Measurements from ENCODE around the gene MPL.

Gene MPL

GRCh38 chr1:43325381-43325780 lies 12.2 kb upstream of the MPL start:
- Mint-ChIP-seq H3K9me3 (no peaks in the 10 kb centered on the region), H3K27me3 (no peaks in the 10 kb centered on the region), H3K4me3 (no peak overlapping the region), H3K36me3 (ENCODE audit: low read depth) (no peaks in the 10 kb centered on the region), H3K27ac (no peak overlapping the region), H3K4me1 (ENCODE audit: low read depth) (peaks cover 23% of the 10 kb centered on the region)
- intact Hi-C loops (cut with micrococcal nuclease), result no loop called here

GRCh38 chr1:43327549-43328292 lies 9.9 kb upstream of the MPL start:
- Mint-ChIP-seq H3K4me1 (ENCODE audit: low read depth) (peaks cover 25% of the 10 kb centered on the region), H3K27me3 (no peaks in the 10 kb centered on the region), H3K36me3 (ENCODE audit: low read depth) (no peaks in the 10 kb centered on the region), H3K4me3 (no peak overlapping the region), H3K9me3 (no peaks in the 10 kb centered on the region), H3K27ac (no peak overlapping the region)
- intact Hi-C loops (cut with micrococcal nuclease), result no loop called here

- Mint-ChIP-seq H3K9me3 (no peaks in the 10 kb centered on the region), H3K27ac (peak overlapping the region; percentile 80), H3K4me3 (no peak overlapping the region), H3K4me1 (ENCODE audit: low read depth) (peaks cover 16% of the 10 kb centered on the region), H3K36me3 (ENCODE audit: low read depth) (no peaks in the 10 kb centered on the region), H3K27me3 (no peaks in the 10 kb centered on the region)
- intact Hi-C loops (cut with micrococcal nuclease), result no loop called here
Observed at GRCh38 chr1:43329995-43330751, 7.4 kb upstream of the MPL start.

- Mint-ChIP-seq H3K9me3 (no peaks in the 10 kb centered on the region), H3K27me3 (no peaks in the 10 kb centered on the region), H3K4me3 (no peak overlapping the region)
Observed at GRCh38 chr1:43331688-43332087, 5.9 kb upstream of the MPL start.

GRCh38 chr1:43334453-43335205 lies 3.0 kb upstream of the MPL start:
- no peaks in the 10 kb centered on the region for H3K9me3 Mint-ChIP-seq
- intact Hi-C loops (cut with micrococcal nuclease), result no loop called here
- no peaks in the 10 kb centered on the region for H3K36me3 Mint-ChIP-seq (ENCODE audit: low read depth)
- no peak overlapping the region for H3K27ac Mint-ChIP-seq
- peaks cover 10% of the 10 kb centered on the region for H3K4me1 Mint-ChIP-seq (ENCODE audit: low read depth)
- peaks cover 2% of the 10 kb centered on the region for H3K27me3 Mint-ChIP-seq
- no peak overlapping the region for H3K4me3 Mint-ChIP-seq

More at GRCh38 chr1:43331688-43332087, 5.9 kb upstream of the MPL start:
- H3K27ac Mint-ChIP-seq, result no peak overlapping the region
- no peaks in the 10 kb centered on the region for H3K36me3 Mint-ChIP-seq (ENCODE audit: low read depth)
- intact Hi-C loops (cut with micrococcal nuclease), result no loop called here
- peaks cover 16% of the 10 kb centered on the region for H3K4me1 Mint-ChIP-seq (ENCODE audit: low read depth)

- Mint-ChIP-seq H3K27me3 (peaks cover 2% of the 10 kb centered on the region), H3K4me1 (ENCODE audit: low read depth) (no peaks in the 10 kb centered on the region), H3K9me3 (no peaks in the 10 kb centered on the region), H3K27ac (no peak overlapping the region), H3K4me3 (no peak overlapping the region), H3K36me3 (ENCODE audit: low read depth) (no peaks in the 10 kb centered on the region)
- intact Hi-C loops (cut with micrococcal nuclease), result no loop called here
Observed at GRCh38 chr1:43338001-43338400, 383 bp downstream of the MPL start.

GRCh38 chr1:43339584-43340232 lies 2.1 kb downstream of the MPL start:
- Mint-ChIP-seq H3K27ac (no peak overlapping the region), H3K27me3 (peaks cover 2% of the 10 kb centered on the region)

GRCh38 chr1:43340559-43340958 lies 2.9 kb downstream of the MPL start:
- no peaks in the 10 kb centered on the region for H3K36me3 Mint-ChIP-seq (ENCODE audit: low read depth)
- no peak overlapping the region for H3K4me3 Mint-ChIP-seq
- peaks cover 5% of the 10 kb centered on the region for H3K4me1 Mint-ChIP-seq (ENCODE audit: low read depth)
- no peak overlapping the region for H3K27ac Mint-ChIP-seq
- H3K27me3 Mint-ChIP-seq, result peaks cover 2% of the 10 kb centered on the region
- intact Hi-C loops (cut with micrococcal nuclease), result loop anchor here (5.0 kb wide), 1 partner anchor 488 kb away; no protein-coding TSS in a partner anchor
- no peaks in the 10 kb centered on the region for H3K9me3 Mint-ChIP-seq

More at GRCh38 chr1:43339584-43340232, 2.1 kb downstream of the MPL start:
- H3K36me3 Mint-ChIP-seq (ENCODE audit: low read depth), result no peaks in the 10 kb centered on the region
- no peaks in the 10 kb centered on the region for H3K9me3 Mint-ChIP-seq
- intact Hi-C loops (cut with micrococcal nuclease), result loop anchor here (5.0 kb wide), 1 partner anchor 487 kb away; no protein-coding TSS in a partner anchor
- H3K4me1 Mint-ChIP-seq (ENCODE audit: low read depth), result no peaks in the 10 kb centered on the region
- H3K4me3 Mint-ChIP-seq, result no peak overlapping the region

GRCh38 chr1:43344267-43344850 lies 6.7 kb downstream of the MPL start:
- no peaks in the 10 kb centered on the region for H3K27me3 Mint-ChIP-seq
- no peaks in the 10 kb centered on the region for H3K9me3 Mint-ChIP-seq
- no peak overlapping the region for H3K4me3 Mint-ChIP-seq
- intact Hi-C loops (cut with micrococcal nuclease), result loop anchor here (5.0 kb wide), 1 partner anchor 492 kb away; no protein-coding TSS in a partner anchor
- no peak overlapping the region for H3K27ac Mint-ChIP-seq
- peaks cover 6% of the 10 kb centered on the region for H3K4me1 Mint-ChIP-seq (ENCODE audit: low read depth)
- no peaks in the 10 kb centered on the region for H3K36me3 Mint-ChIP-seq (ENCODE audit: low read depth)

GRCh38 chr1:43345120-43345519 lies 7.5 kb downstream of the MPL start:
- Mint-ChIP-seq H3K4me3 (no peak overlapping the region), H3K36me3 (ENCODE audit: low read depth) (no peaks in the 10 kb centered on the region), H3K27me3 (no peaks in the 10 kb centered on the region), H3K27ac (no peak overlapping the region), H3K9me3 (no peaks in the 10 kb centered on the region), H3K4me1 (ENCODE audit: low read depth) (peaks cover 12% of the 10 kb centered on the region)
- intact Hi-C loops (cut with micrococcal nuclease), result no loop called here

GRCh38 chr1:43346636-43347035 lies 9.0 kb downstream of the MPL start:
- Mint-ChIP-seq H3K4me3 (no peak overlapping the region), H3K4me1 (ENCODE audit: low read depth) (peaks cover 12% of the 10 kb centered on the region), H3K36me3 (ENCODE audit: low read depth) (no peaks in the 10 kb centered on the region), H3K27ac (no peak overlapping the region), H3K9me3 (no peaks in the 10 kb centered on the region), H3K27me3 (no peaks in the 10 kb centered on the region)
- intact Hi-C loops (cut with micrococcal nuclease), result no loop called here

- H3K27me3 Mint-ChIP-seq, result no peaks in the 10 kb centered on the region
- no peak overlapping the region for H3K4me3 Mint-ChIP-seq
- H3K36me3 Mint-ChIP-seq (ENCODE audit: low read depth), result no peaks in the 10 kb centered on the region
- H3K27ac Mint-ChIP-seq, result no peak overlapping the region
- peaks cover 26% of the 10 kb centered on the region for H3K4me1 Mint-ChIP-seq (ENCODE audit: low read depth)
- intact Hi-C loops (cut with micrococcal nuclease), result no loop called here
- H3K9me3 Mint-ChIP-seq, result no peaks in the 10 kb centered on the region
Observed at GRCh38 chr1:43348343-43348808, 10.8 kb downstream of the MPL start.
